Thoracic aorta (tissue), 2 donors: ENCODE results near the gene HERC2. TPM values are rescaled to one million over a fixed set of nuclear protein-coding genes. Genes with fewer than 3 reads are reported as not detected.

ENCODE experiments used
- ATAC-seq: fragments of 150-250 bp; one replicate; pipeline ENCODE4 v1.8.0; 2017; ENCODE audit warnings: low read depth; ENCODE audit not compliant: insufficient number of reproducible peaks, low FRiP score
- DNase-seq: peaks from one replicate; pipeline ENCODE4 v3.0.0-alpha.2; 2020; ENCODE audit warnings: low spot score
- H3K27ac ChIP-seq, 2 donors: fragments of 200-600 bp; sonication (generic); 1 replicate in 1 of 2; 2 replicates in 1 of 2; pipeline ENCODE4 v1.5.1; 2016; ENCODE audit warnings: mild to moderate bottlenecking in 2 of 2, moderate library complexity in 2 of 2
- H3K27me3 ChIP-seq: fragments of 200-600 bp; sonication (generic); replicated peaks from 2 replicates; pipeline ENCODE4 v1.6.0; 2016; ENCODE audit warnings: mild to moderate bottlenecking; ENCODE audit not compliant: insufficient read depth
- H3K36me3 ChIP-seq: fragments of 200-600 bp; sonication (generic); one replicate; pipeline ENCODE4 v1.5.1; 2016
- H3K4me1 ChIP-seq, 2 donors: fragments of 200-600 bp; sonication (generic); 1 replicate in 1 of 2; 2 replicates in 1 of 2; pipeline versions ENCODE4 v1.5.1 to v1.6.0; 2016; ENCODE audit warnings: low read depth in 2 of 2, mild to moderate bottlenecking in 1 of 2; ENCODE audit not compliant: control insufficient read depth in 1 of 2
- H3K4me3 ChIP-seq: fragments of 200-600 bp; sonication (generic); 2 replicates; pipeline ENCODE4 v1.5.1; 2016; ENCODE audit warnings: mild to moderate bottlenecking
- H3K9me3 ChIP-seq: fragments of 200-600 bp; sonication (generic); 2 replicates; pipeline ENCODE4 v1.5.1; 2016
- CTCF ChIP-seq: fragments of 200-600 bp; sonication (generic); IDR thresholded peaks from one replicate; pipeline ENCODE4 v1.5.1; 2019; ENCODE audit warnings: antibody characterized with exemption
- total RNA-seq, 2 donors: library from RNA; depleted of rRNA; stranded (reverse); fragments of >200 nt; gene quantifications; one replicate each; pipeline versions ENCODE4 v1.1.0 to v1.2.3, GENCODE V29; 2016

HERC2 gene
- total RNA-seq, 2 donors from 2014 or later = 50.9 to 62.0 TPM

GRCh38 chr15:28118083-28118482 lies 203.9 kb downstream of the HERC2 start:
- no peaks in the 10 kb centered on the region for H3K27me3 ChIP-seq
- ATAC-seq (no peak), DNase-seq (no peak)
- peaks cover 54% of the 10 kb centered on the region for H3K36me3 ChIP-seq
- H3K27ac ChIP-seq = no peak overlapping the region
- TF ChIP-seq CTCF = no peak
- no peaks in the 10 kb centered on the region for H3K9me3 ChIP-seq
- no peaks in the 10 kb centered on the region for H3K4me1 ChIP-seq
- no peak overlapping the region for H3K4me3 ChIP-seq

GRCh38 chr15:28117432-28117990 lies 204.5 kb downstream of the HERC2 start:
- no peak for ATAC-seq
- Histone ChIP-seq H3K27me3 (no peaks in the 10 kb centered on the region), H3K4me1 (no peaks in the 10 kb centered on the region), H3K9me3 (no peaks in the 10 kb centered on the region), H3K4me3 (no peak overlapping the region), H3K36me3 (peaks cover 60% of the 10 kb centered on the region), H3K27ac (no peak overlapping the region)
- DNase-seq = no peak
- no peak for TF ChIP-seq CTCF

- no peak overlapping the region for H3K27ac ChIP-seq
- H3K4me3 ChIP-seq = no peak overlapping the region
- H3K4me1 ChIP-seq = no peaks in the 10 kb centered on the region
- H3K36me3 ChIP-seq = peaks cover 67% of the 10 kb centered on the region
- ATAC-seq (no peak), DNase-seq (no peak)
- H3K27me3 ChIP-seq = no peaks in the 10 kb centered on the region
- H3K9me3 ChIP-seq = no peaks in the 10 kb centered on the region
- no peak for TF ChIP-seq CTCF
Measured at GRCh38 chr15:28116521-28117431, 205.2 kb downstream of the HERC2 start.

GRCh38 chr15:28115871-28116270 lies 206.1 kb downstream of the HERC2 start:
- no peak for TF ChIP-seq CTCF
- Histone ChIP-seq H3K36me3 (peaks cover 65% of the 10 kb centered on the region), H3K27me3 (no peaks in the 10 kb centered on the region), H3K9me3 (no peaks in the 10 kb centered on the region), H3K4me3 (no peak overlapping the region), H3K4me1 (peaks cover 0 to 6% of the 10 kb centered on the region in 2 donors), H3K27ac (no peak overlapping the region)
- ATAC-seq (no peak), DNase-seq (no peak)
